Ovary (tissue), 9 donors: Measurements from ENCODE around the gene HOXC9. TPM values are rescaled to one million over a fixed set of nuclear protein-coding genes. Genes with fewer than 3 reads are reported as not detected.

ENCODE experiments used
- DNase-seq, 5 donors: peaks; one replicate each; pipeline ENCODE4 v3.0.0-alpha.2; 2019 to 2020
- H3K27ac ChIP-seq, 2 donors: fragments of 200-600 bp; one replicate each; pipeline versions ENCODE4 v1.5.1 to v1.8.0; 2019 to 2022
- H3K27me3 ChIP-seq: fragments of 200-600 bp; one replicate; pipeline ENCODE4 v1.8.0; 2022
- H3K36me3 ChIP-seq: fragments of 200-600 bp; sonication (generic); one replicate; pipeline ENCODE4 v1.5.1; 2019
- H3K4me1 ChIP-seq: one replicate; pipeline ENCODE4 v1.8.1; 2013; ENCODE audit warnings: mild to moderate bottlenecking, moderate library complexity; ENCODE audit not compliant: insufficient read depth
- H3K4me3 ChIP-seq: fragments of 200-600 bp; sonication (generic); one replicate; pipeline ENCODE4 v1.5.1; 2017
- H3K9me3 ChIP-seq, 2 donors: fragments of 200-600 bp in 1 of 2; sonication (generic) in 1 of 2; one replicate each; pipeline versions ENCODE4 v1.5.1 to v1.8.1; 2013 to 2019; ENCODE audit warnings: mild to moderate bottlenecking in 1 of 2, moderate library complexity in 1 of 2
- EP300 ChIP-seq: sonication (generic); formaldehyde crosslinking; IDR thresholded peaks from one replicate; pipeline ENCODE4 v1.6.1; 2017; ENCODE audit warnings: antibody characterized with exemption
- POLR2A ChIP-seq: fragments of 450-650 bp; IDR thresholded peaks from one replicate; pipeline ENCODE4 v1.6.1; 2017; ENCODE audit warnings: antibody characterized with exemption, mild to moderate bottlenecking, moderate library complexity
- WGBS, 3 donors: extraction: QIAGEN DNeasy Blood & Tissue Kit in 1 of 3; methylation state at CpG; one replicate each; pipeline versions ENCODE4 v1.1.5 to v1.1.7; 2013 to 2017; 5-methylcytosine and 5-hydroxymethylcytosine counted together
- intact Hi-C, 4 donors: fragments of 100-400 bp; cut with DNase I; formaldehyde crosslinking; loops; one replicate each; pipeline versions ENCODE4 v1.11.0 to v1.15.1; 2022 to 2023
- polyA plus RNA-seq, 2 donors: library from polyadenylated mRNA; stranded (reverse); fragments of 200-250 nt in 1 of 2; fragments of 350-450 nt in 1 of 2; fragmentation: Illumina TruSeq in 1 of 2; extraction: RNeasy Lipid Tissue Mini Kit (QIAGEN cat#74804) in 1 of 2; gene quantifications; one replicate each; pipeline ENCODE4 v1.2.3, GENCODE V29; 2013 to 2014
- total RNA-seq, 7 donors: library from RNA; depleted of rRNA in 2 of 7; stranded (reverse); fragments of >200 nt in 2 of 7; fragmentation: NEBNext Ultra II Directional in 3 of 7; extraction: Animal tissue kit (Norgen Biotek cat#: 25700) in 3 of 7; gene quantifications; one replicate each; pipeline versions ENCODE4 v1.1.0 to v1.2.4, GENCODE V29; 2016 to 2023
- TF ChIP-seq, protein P1 (sequence below), 3 donors: fragments of 450-650 bp in 2 of 3; fragments of 200-600 bp in 1 of 3; IDR thresholded peaks; one replicate each; pipeline versions ENCODE4 v1.5.1 to v1.8.0; 2016 to 2022; ENCODE audit warnings: antibody characterized with exemption in 3 of 3, mild to moderate bottlenecking in 1 of 3
- donor health status: DM: no; HTN: no; CAD: no; lungs with moderate emphysema.
- donor health status: DM: no; HTN: no; CAD: no.
- donor health status: Bipolar disorder and iron deficiency.
- donor health status: DM: yes; HTN: yes; CAD: no.
- donor health status: DM: no; HTN: no; CAD: no.
- donor health status: DM: yes; HTN: yes; CAD: no.

The HOXC9 gene
- total and polyA plus RNA-seq, 9 donors: 0.26 to 15.0 (median 1.9) TPM; not detected in 1

GRCh38 chr12:53958128-53958527 lies 41.8 kb upstream of the HOXC9 start:
- TF ChIP-seq POLR2A (no peak), EP300 (no peak)
- TF ChIP-seq, protein P1, sequence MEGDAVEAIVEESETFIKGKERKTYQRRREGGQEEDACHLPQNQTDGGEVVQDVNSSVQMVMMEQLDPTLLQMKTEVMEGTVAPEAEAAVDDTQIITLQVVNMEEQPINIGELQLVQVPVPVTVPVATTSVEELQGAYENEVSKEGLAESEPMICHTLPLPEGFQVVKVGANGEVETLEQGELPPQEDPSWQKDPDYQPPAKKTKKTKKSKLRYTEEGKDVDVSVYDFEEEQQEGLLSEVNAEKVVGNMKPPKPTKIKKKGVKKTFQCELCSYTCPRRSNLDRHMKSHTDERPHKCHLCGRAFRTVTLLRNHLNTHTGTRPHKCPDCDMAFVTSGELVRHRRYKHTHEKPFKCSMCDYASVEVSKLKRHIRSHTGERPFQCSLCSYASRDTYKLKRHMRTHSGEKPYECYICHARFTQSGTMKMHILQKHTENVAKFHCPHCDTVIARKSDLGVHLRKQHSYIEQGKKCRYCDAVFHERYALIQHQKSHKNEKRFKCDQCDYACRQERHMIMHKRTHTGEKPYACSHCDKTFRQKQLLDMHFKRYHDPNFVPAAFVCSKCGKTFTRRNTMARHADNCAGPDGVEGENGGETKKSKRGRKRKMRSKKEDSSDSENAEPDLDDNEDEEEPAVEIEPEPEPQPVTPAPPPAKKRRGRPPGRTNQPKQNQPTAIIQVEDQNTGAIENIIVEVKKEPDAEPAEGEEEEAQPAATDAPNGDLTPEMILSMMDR (IDR thresholded peaks at IDR 0.05): no peak
- intact Hi-C loops: no loop called here
- 26 to 56% (median 28%) methylated on average over 3 of the region's 3 CpGs for WGBS, 3 donors
- H3K4me3 ChIP-seq: no peak overlapping the region
- H3K27me3 ChIP-seq: peaks cover 13% of the 10 kb centered on the region
- H3K4me1 ChIP-seq: peaks cover 2% of the 10 kb centered on the region
- no peak overlapping the region for H3K27ac ChIP-seq
- DNase-seq: no peak
- H3K9me3 ChIP-seq: no peaks in the 10 kb centered on the region
- no peaks in the 10 kb centered on the region for H3K36me3 ChIP-seq

DNA sequence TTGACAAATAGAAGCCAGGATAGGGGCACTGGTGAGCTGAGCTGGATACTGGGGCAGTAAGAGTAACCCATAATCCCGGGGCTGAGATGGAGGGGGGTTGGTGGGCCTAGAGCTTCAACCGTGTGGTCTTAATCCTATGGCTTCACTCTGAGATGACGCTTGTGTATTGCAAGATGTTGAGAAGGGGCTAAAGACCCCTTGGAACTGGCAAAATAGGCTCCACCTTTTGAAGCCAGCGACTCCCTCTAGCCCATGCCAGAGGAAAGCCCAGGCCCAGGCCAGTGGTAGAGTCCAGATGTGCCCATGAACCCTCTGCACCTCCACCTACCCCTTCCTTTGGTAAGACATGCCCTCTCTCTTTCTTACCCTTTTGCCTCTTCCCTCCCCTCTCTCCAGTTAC lies 40.6 kb upstream of the HOXC9 start:
- Histone ChIP-seq H3K4me1 (peaks cover 2% of the 10 kb centered on the region), H3K9me3 (no peaks in the 10 kb centered on the region), H3K4me3 (no peak overlapping the region), H3K27ac (no peak overlapping the region), H3K27me3 (peaks cover 12% of the 10 kb centered on the region), H3K36me3 (no peaks in the 10 kb centered on the region)
- 18 to 21% (median 21%) methylated on average over 4 of the region's 4 CpGs for WGBS, 3 donors
- intact Hi-C loops: no loop called here
- no peak for DNase-seq
- TF ChIP-seq POLR2A (no peak), EP300 (no peak)
- TF ChIP-seq, protein P1 (IDR thresholded peaks at IDR 0.05): no peak

DNA sequence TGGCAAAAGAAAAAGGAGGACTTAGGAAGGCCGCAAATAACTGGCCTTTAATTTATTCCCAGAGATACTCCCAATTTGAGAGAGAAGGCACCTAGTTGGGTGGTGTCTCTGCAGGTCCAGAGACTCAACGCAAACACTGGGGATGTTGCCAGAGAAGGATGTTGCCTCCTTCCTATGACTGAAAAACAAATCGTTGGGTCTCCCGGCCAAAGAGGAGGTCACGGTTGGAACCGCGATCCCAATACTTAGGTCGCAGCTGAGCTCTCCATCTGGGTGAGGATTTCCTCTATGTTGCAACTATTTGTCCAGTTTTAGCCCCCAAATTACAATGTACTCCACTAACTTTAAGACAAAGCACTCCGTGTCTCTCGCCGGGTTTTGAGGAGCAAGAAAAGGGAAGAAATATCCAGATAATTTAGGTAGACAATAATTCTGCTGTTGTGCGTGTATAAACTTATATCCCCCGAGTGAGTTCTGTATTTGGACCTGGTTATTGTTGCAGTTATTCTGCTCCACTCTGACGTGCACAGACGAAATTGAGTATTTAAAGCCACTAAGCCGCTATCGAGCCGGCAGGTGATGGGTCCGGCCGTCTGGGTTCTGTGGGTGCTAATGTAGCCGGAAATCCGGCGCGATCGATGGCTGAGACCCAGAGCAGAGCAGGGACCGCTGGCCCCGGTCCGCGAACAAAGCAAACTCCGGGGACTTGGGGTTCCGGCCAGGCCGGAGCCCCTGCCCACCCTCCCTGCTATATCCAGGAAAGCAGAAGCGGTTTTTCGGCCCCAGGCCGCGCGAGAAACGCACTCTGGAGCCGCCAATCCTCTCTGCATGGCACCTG lies 39.6 kb upstream of the HOXC9 start:
- Histone ChIP-seq H3K36me3 (no peaks in the 10 kb centered on the region), H3K4me1 (peaks cover 2% of the 10 kb centered on the region), H3K9me3 (no peaks in the 10 kb centered on the region), H3K27me3 (peaks cover 13% of the 10 kb centered on the region), H3K4me3 (no peak overlapping the region), H3K27ac (no peak overlapping the region)
- intact Hi-C loops: no loop called here
- TF ChIP-seq POLR2A (no peak), EP300 (no peak)
- TF ChIP-seq, protein P1 (IDR thresholded peaks at IDR 0.05): no peak
- DNase-seq: no peak
- 11 to 20% (median 12%) methylated on average over 39 of the region's 39 CpGs for WGBS, 3 donors

- H3K36me3 ChIP-seq: no peaks in the 10 kb centered on the region
- H3K27ac ChIP-seq: no peak overlapping the region
- no peak for DNase-seq
- no peaks in the 10 kb centered on the region for H3K9me3 ChIP-seq
- WGBS, 3 donors: 2 to 9% (median 3%) methylated on average over 36 to 72 of the region's 72 CpGs
- peaks cover 2% of the 10 kb centered on the region for H3K4me1 ChIP-seq
- no peak for TF ChIP-seq POLR2A
- TF ChIP-seq, protein P1 (IDR thresholded peaks at IDR 0.05): no peak
- peaks cover 13% of the 10 kb centered on the region for H3K27me3 ChIP-seq
- no peak overlapping the region for H3K4me3 ChIP-seq
- intact Hi-C loops: no loop called here
Measured at GRCh38 chr12:53961025-53961761, 38.8 kb upstream of the HOXC9 start.
